GM13976 (cell line): ENCODE data around the gene PARD3.

Experiments used
- DNase-seq: peaks from one replicate; pipeline ENCODE4 v3.0.0; 2012; ENCODE audit warnings: low spot score
- in situ Hi-C: fragments of 300-500 bp; cut with MboI; formaldehyde crosslinking; loops from one replicate; pipeline ENCODE4 v1.12.0; 2022; ENCODE audit warnings: low sequenced_read_pairs, mixed read lengths, inconsistent platforms; ENCODE audit not compliant: unreplicated experiment
- TF ChIP-seq, protein P1 (sequence below): IDR thresholded peaks from 2 replicates; pipeline ENCODE4 v1.5.1; 2012; ENCODE audit warnings: borderline replicate concordance, mild to moderate bottlenecking; ENCODE audit not compliant: insufficient read depth; ENCODE audit errors: extremely low read depth, missing control alignments, control extremely low read depth

Gene PARD3

GRCh38 chr10:34111179-34111578 is 703.9 kb downstream of the PARD3 start:
- TF ChIP-seq, protein P1, sequence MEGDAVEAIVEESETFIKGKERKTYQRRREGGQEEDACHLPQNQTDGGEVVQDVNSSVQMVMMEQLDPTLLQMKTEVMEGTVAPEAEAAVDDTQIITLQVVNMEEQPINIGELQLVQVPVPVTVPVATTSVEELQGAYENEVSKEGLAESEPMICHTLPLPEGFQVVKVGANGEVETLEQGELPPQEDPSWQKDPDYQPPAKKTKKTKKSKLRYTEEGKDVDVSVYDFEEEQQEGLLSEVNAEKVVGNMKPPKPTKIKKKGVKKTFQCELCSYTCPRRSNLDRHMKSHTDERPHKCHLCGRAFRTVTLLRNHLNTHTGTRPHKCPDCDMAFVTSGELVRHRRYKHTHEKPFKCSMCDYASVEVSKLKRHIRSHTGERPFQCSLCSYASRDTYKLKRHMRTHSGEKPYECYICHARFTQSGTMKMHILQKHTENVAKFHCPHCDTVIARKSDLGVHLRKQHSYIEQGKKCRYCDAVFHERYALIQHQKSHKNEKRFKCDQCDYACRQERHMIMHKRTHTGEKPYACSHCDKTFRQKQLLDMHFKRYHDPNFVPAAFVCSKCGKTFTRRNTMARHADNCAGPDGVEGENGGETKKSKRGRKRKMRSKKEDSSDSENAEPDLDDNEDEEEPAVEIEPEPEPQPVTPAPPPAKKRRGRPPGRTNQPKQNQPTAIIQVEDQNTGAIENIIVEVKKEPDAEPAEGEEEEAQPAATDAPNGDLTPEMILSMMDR = no peak
- in situ Hi-C loops = no loop called here
- DNase-seq = no peak

GRCh38 chr10:34109952-34110702 is 705.0 kb downstream of the PARD3 start:
- DNase-seq = no peak
- TF ChIP-seq, protein P1 = no peak
- in situ Hi-C loops = no loop called here

GRCh38 chr10:34109495-34109894 is 705.6 kb downstream of the PARD3 start:
- DNase-seq = no peak
- in situ Hi-C loops = no loop called here
- TF ChIP-seq, protein P1 = no peak

DNA sequence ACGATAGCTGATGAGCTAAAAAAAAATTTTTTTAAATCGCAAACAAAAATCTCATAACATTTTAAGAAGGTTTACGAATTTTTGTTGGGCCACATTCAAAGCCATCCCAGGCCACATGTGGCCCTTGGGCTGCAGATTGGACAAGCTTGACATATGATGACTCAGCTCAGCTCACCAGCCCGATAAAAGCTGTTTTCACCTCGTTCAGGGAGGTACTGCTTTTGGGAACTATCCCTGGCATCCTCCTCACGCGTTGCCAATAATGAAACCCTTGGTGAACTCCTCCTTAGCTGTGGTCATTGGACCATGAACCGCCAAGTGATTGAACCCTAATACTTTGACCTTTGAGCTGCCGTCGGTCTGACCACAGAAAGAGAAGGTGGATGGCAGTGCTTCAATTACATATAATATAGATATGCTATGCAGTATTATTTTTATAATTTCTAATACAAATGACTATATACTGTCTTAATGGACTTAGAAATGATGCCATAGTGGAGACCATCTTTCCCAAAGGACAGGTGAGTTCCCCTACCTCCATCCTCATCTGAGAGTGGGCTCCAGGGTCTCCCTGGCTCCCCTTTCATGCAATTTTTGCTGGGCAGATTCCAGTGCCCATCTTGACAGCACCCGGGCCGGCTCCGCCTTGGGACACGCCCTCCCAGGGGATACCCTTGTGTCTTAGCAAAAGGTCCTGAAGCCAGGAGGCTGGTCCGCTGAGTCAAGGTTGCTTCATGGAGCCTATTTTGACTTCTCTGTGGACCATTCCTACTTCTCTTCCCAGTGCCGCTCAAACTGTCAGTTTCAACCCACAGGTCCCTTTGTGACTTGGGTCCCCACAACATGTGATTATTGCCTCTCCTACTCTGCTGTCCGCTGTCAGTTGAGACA is 707.2 kb downstream of the PARD3 start:
- TF ChIP-seq, protein P1 = no peak
- DNase-seq = no peak
- in situ Hi-C loops = no loop called here

DNA sequence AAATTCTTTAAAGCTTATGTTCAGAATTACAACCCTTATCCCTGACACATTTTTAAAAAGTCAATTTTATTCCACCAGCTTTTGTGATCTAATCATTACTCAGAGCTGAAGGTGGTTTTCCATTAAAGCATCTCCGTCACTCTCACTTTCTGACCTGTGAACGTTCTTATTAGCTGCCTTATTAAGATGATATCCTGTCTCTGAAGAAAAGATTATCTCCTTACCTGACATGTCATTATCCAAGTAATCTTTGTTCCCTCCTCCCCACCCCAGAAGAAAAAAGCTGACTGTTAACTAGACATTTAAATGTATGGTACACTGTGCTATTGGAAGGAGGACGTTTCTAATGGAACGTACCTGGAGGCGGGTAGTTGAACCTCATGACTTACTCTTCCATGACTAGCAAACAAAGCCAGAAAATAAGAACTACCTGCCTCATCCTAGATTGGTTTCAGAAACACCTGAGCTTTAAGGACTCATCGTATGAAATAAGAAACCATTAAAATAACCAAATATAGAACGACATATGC is 708.7 kb downstream of the PARD3 start:
- TF ChIP-seq, protein P1 = no peak
- no peak for DNase-seq
- in situ Hi-C loops = no loop called here

GRCh38 chr10:34104829-34105572 is 710.1 kb downstream of the PARD3 start:
- TF ChIP-seq, protein P1 = no peak
- in situ Hi-C loops = no loop called here
- no peak for DNase-seq
